Measurements from ENCODE around the gene MACROD2.

- TF ChIP-seq CTCF (IDR thresholded peaks at IDR 0.05) (no peak), POLR2A (IDR thresholded peaks at IDR 0.05) (no peak)
Measured at GRCh38 chr20:16062661-16063581, 2067.6 kb downstream of the MACROD2 start.

All from uterus (tissue), 2 donors.